ENCODE measurements around the gene YTHDF2.
A peak's percentile ranks its signal among the peaks of the same experiment; 100 is the strongest.

The YTHDF2 gene

DNA sequence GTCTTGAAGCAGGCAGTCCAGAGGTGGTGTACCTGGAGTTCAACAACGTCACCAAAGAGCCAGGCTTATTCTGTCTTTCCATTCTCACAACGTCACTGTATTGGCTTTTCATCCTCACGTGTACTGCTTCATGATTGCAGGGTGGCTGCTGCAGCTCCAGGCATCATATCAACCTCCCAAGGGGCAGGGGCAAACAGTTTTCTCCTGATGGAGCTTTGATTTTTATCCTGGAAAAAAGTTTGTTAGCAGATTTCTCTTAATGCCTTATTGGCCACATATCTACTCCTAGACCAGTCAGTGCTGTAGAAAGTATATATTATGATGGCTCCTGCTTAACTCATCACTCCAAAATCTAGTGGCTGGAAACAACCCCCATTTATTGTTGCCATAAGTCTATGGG lies 66.9 kb downstream of the YTHDF2 start:
- DNase-seq = no peak

DNA sequence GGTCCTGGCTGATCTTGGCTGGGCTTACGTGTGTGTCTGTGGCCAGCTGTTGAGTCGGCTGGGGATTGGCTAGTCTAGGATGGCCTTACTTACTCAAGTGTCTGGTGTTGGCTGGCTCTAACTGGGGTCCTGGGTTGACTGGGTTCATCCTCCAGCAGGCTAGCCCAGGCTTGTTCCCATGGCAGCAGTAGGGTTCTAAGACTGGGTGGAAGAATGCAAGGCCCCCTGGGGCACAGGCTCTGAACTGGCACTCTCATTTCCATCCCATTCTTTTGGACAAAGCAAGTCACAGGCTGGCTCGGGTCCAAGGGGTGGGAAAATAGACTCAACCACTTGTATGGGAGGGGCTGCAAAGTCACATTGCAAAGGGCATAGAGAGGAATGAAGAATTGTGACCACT lies 67.3 kb downstream of the YTHDF2 start:
- no peak for DNase-seq

DNA sequence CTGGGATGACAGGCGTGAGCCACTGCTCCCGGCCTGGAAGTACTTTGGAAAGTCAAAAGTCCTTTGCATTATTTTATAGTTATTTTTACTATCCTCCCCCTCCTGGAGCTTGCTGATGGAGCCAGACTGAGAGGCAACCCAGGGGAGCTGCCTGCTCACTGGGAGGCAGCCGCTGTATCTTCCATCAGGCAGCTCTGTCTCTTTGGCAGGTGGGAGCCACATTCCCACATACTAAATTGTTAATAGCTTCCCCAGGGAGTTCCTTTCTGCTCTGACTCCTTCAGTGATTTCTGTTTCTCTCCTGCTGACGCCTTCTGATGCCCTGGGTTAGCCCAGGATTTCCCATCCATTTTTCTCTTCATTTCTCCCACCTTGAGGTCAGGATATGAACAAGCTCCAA lies 70.3 kb downstream of the YTHDF2 start:
- no peak for DNase-seq

DNA sequence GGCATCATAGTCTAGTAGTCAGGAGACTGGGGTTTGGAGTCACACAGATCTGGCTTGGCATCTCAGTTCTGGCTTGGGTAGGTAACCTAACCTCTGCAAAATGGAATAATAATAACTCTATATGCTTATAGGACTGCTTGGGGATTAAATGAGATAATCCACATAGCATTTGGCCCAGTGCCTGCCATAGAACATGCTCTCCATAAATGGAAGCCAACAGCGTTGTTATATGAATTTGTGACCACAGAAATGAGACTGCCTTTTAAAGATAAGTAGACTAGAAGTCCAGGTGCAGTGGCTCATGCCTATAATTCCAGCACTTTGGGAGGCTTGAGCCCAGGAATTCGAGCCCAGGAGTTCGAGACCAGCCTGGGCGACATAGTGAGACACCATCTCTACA lies 71.2 kb downstream of the YTHDF2 start:
- DNase-seq = no peak

DNA sequence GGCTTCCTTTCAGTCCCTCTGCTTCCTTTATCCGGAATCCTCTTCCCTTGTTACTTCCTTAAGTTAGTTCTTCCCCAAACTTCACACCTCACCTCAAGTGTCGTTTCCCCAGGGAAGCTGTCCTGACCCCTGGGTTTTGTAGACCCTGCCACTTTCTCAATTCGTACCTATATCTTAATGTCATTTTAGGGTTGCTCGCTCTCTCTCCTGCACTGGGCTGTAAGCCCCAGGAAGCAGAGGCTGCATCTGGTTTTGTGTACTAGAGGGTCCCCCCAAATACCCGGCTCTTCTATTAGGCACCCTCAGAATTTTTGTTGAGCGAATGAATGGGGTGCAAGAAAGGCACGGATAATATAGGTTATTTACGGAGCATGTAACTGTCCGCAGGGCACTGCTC lies 74.6 kb downstream of the YTHDF2 start:
- DNase-seq = no peak

DNA sequence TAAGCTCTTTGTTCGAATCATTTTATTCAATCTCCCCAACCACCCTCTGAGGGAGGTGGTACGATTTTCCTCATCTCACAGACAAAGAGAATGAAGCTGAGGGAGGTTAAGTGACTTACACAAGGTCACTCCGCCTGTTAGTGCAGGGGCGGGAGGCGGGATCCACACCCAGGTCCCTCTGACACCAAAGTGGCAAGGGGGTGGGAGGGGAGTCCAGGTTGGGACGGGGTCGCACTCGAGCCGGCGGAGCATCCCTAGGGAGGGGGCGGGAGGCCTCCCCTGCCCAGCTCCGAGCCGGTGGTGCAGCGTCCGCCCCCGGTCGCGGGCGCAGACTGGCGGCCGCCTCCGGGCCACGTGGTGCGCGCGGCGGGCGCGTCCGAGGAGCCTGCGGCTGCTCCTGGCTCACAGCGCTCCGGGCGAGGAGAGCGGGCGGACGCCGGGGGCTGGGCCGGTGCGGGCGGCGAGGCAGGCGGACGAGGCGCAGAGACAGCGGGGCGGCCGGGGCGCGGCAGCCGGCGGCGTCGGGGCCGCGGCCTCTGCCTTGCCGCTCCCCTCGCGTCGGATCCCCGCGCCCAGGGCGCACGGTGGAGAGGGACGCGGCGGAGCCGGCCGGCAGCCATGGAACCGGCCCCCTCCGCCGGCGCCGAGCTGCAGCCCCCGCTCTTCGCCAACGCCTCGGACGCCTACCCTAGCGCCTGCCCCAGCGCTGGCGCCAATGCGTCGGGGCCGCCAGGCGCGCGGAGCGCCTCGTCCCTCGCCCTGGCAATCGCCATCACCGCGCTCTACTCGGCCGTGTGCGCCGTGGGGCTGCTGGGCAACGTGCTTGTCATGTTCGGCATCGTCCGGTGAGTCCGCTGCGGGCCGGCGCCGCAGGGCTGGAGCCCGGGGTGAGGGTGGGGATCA lies 75.3 kb downstream of the YTHDF2 start, which contains the start of gene OPRD1:
Gene OPRD1 (plus strand): TSS at position 405 of the 903 bp plus-strand sequence. CDS start 214 bp downstream, at position 619.
- peak in 1 of 2 experiments; percentile 4 for DNase-seq

DNA sequence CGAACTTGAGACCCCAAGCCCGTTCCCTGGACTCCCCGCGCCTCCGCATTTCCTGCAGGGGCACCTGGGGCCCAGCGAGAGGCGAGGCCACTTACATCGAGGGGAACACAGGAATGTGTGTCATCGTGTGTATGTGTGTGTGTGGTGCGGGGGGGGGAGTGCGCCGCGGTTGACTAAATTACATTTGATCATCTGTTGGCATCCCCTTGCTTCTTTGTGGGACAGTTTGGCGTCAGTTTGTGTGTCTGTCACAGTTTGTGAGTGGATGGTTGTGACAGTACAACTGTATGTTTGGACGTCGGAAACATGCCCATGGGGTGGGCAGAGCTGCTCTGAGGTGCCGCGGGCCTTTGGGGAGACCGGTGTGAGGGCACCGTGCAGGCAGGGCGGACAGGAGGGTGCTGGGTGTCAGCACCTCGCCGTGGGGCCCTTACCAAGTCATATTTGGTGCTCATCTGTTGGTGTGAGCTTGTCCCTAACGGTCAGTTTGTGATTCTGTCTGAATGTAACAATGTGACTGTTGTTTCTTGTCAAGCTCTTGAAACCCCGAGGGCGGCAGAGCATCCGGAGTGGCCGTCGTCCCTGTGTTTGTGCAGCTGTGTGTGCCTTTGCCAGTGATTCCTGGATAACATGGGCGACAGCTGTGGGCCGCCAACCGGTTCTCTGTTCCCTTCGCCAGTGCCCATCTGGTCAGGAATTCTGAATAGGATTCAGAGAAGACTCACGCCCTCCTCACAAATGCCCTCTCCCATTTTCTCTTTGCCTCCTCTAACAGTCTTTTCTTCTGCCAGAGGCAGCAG lies 76.1 kb downstream of the YTHDF2 start:
- DNase-seq = peak; percentile 41 to 68

DNA sequence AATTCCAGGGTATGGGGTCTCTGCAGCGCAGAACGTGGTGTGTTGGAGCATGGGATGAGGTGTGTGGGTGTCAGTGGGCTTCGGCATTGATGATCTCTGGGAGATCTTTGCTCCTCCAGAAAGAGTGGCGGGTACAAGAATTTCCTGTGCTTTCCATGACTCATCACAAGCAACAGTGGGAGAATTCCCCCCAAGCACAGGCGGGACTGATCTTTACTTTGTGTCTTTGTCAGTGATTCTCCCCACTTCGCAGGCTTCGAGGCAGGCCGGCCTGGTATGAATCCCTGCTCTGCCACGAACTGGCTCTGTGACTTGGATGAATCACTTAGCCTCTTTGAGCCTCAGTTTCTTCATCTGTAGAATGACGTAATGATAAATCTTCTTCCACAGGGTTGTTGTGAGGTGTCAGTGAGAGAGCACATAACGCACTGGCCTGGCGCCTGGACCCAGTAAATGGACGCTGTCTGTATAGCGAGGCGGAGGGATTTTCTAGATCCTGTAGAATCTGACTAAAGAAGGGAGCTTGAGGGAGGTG lies 77.3 kb downstream of the YTHDF2 start:
- no peak for DNase-seq

DNA sequence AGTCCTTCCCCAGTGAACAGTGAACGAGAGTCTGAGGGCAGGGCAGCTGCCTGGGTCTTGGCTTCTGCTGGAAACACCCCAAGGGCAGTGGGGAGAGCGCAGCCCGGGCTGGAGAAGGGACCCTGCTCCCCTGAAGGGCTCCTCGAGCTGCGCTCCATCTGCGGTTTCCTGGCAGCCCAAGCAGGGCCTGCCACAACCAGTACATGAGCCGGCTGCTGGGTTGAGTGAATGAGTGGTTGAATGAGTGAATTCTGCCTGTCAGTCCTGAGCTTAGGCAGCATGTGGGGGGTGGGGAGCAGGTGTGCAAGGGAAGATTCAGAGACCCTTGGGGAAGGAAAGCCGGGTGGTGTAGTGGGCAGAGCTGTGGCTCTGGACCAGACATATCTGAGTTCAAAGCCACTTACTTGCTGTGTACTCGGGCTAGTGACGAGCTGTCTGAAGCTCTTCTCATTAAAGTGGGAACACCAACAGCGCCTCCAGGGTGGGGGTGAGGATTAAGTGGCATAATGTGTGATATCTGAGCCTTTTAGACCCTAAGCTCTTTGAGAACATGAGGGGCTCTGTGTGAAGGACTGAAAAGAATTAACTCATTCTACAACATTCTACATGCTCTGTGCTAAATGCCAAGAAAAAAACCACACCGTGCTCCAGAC lies 78.9 kb downstream of the YTHDF2 start:
- no peak for DNase-seq

DNA sequence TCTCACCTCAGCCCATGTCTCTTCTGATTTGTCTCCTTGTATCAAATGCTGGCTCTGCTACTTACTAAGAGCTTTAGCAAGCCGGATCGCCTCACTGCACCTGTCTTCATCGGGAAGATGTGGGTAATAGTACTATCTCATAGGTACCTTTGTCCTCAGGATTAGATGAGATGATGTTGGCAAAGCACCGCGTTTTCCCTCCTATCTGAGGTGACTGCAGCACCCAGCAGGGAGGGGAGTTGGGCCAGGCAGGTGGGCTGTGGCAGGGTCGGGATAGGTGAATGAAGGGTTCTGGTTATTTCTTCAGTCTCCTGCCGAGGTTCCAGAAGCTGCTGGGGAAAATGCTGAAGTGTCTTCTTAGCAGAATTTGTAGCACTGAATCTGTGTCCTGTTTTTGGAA lies 80.4 kb downstream of the YTHDF2 start:
- no peak for DNase-seq

DNA sequence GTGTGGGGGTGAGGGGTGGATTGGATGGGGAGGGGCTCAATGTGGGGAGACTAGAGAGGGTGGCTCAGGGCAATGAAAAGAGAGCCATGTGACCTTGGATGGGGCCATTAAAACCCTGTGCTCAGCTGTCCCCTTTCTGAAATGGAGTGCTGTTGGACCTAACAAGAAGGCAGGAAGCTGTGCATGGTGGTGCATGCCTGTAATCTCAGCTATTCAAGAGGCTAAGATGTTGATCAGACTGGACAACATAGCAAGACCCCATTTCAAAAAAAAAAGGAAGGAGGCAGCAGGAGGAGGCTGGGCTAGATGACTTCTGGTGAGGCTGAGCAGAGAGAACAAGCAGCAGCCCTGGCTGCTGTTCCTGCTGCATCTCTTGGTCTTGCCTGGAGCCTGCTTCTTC lies 82.3 kb downstream of the YTHDF2 start:
- no peak for DNase-seq

Data from NCI-H2081 (cell line).